Activated T-cell treated with anti-CD3 and anti-CD28 coated beads, Interleukin-2, amount 50 U/mL, for 4 hours (primary cell): ENCODE data around the gene UQCR10. TPM values are rescaled to one million over a fixed set of nuclear protein-coding genes. Genes with fewer than 3 reads are reported as not detected.

Experiments
- ATAC-seq, 2 donors: fragments of 200-7000 bp; cut with Tn5 transposase; one replicate each; pipeline ENCODE4 v1.10.0; 2021
- DNase-seq: peaks from one replicate; pipeline ENCODE4 v3.0.0-alpha.2; 2020
- H3K27me3 Mint-ChIP-seq: one replicate; pipeline ENCODE4 v1.8.0; 2021; ENCODE audit warnings: low read depth, mixed read lengths
- H3K36me3 Mint-ChIP-seq: one replicate; pipeline ENCODE4 v1.8.0; 2022; ENCODE audit warnings: mixed read lengths; ENCODE audit not compliant: insufficient read depth
- H3K4me1 Mint-ChIP-seq: one replicate; pipeline ENCODE4 v1.8.0; 2021; ENCODE audit warnings: low read depth, mixed read lengths
- H3K4me3 Mint-ChIP-seq: one replicate; pipeline ENCODE4 v1.8.0; 2021; ENCODE audit warnings: mild to moderate bottlenecking, moderate library complexity, mixed read lengths
- H3K9me3 Mint-ChIP-seq: one replicate; pipeline ENCODE4 v1.8.0; 2021; ENCODE audit warnings: mixed read lengths
- total RNA-seq, 3 donors: library from RNA; stranded (reverse); gene quantifications; one replicate each; pipeline ENCODE4 v1.2.1, GENCODE V29; 2021

The UQCR10 gene
- total RNA-seq, 3 donors from 2014 or later = 90.9 to 103 (median 91.1) TPM

DNA sequence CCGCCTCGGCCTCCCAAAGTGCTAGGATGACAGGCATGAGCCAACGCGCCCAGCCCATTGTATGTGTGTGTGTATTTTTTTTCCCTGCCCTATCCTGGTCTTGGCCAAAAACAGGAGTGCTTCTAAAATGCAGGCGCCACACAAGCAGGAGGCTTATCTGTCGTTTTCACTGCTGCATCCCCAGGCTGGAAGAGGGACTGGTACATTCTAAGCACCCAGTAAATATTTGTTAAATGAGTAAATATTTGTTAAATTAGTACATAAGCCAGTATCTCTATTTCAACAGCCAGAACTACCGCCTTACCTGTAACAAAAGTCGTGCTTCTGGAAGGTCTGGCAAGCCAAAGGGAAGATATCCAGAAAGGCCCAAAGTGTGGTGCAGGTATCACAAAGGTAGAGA, 46.0 kb downstream of the UQCR10 start:
- Mint-ChIP-seq H3K36me3 (peaks cover 58% of the 10 kb centered on the region), H3K4me3 (no peak overlapping the region), H3K4me1 (no peaks in the 10 kb centered on the region), H3K9me3 (no peaks in the 10 kb centered on the region), H3K27me3 (no peaks in the 10 kb centered on the region)
- DNase-seq (no peak), ATAC-seq (no peak)

DNA sequence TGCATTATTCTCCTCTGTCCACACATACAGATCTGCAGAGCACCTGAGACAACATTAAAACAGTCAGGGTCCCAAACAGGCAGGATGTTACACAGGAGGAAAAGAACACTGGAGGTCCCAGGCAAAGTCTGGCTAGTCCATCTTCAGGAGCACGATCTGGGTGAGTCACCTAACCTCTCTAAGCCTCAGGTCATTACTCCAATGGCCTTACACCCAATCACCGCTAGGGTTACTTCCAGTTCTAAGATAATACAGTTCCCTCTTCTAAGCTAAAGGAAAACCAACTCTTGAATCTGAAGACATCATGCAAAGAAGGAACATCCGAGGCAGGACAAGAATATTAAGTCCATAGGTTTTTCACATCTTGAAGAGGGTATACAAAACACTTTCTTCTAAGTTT, 46.4 kb downstream of the UQCR10 start:
- H3K36me3 Mint-ChIP-seq = peaks cover 57% of the 10 kb centered on the region
- DNase-seq = no peak
- H3K9me3 Mint-ChIP-seq = no peaks in the 10 kb centered on the region
- no peak for ATAC-seq
- no peaks in the 10 kb centered on the region for H3K4me1 Mint-ChIP-seq
- no peak overlapping the region for H3K4me3 Mint-ChIP-seq
- no peaks in the 10 kb centered on the region for H3K27me3 Mint-ChIP-seq

DNA sequence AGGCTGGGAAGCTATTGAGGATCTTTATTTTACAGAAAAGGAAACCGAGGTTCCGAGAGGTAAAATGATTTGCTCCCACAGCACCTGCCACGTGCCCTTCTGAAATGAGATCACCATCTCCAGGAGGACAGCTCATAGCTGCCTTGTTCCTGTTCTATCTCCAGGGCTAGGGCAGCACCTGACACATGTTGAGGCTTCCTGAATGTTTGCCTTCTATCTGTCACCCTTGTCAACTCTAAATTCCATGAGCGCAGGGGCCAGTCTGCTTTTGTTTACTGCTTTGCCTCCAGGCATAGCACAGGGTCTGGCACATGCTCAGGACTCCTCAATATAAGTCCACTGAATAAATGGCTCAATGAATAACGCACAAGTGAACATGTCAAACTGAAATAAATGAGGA, 46.8 kb downstream of the UQCR10 start:
- ATAC-seq (no peak), DNase-seq (no peak)
- no peak overlapping the region for H3K4me3 Mint-ChIP-seq
- H3K9me3 Mint-ChIP-seq = no peaks in the 10 kb centered on the region
- H3K27me3 Mint-ChIP-seq = no peaks in the 10 kb centered on the region
- no peaks in the 10 kb centered on the region for H3K4me1 Mint-ChIP-seq
- H3K36me3 Mint-ChIP-seq = peaks cover 57% of the 10 kb centered on the region

DNA sequence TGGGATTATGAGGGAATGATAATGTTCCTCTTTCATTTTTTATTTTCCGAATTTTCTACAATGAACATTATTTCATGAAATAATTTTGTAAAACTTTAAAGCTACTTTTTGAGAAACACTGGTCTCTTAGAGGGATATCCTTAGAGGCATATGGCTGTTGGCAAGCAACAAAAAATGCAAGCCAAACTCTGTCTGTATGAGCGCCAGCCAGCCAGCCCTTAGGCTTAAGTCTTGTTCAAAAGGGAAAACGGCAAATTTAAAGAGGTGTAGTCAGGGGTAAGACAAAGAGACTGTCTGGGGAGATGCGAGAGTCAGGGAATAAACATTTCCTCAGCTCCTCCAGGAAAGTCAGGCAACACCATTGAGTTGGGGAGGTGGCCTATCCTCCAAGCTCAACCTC, 48.4 kb downstream of the UQCR10 start:
- Mint-ChIP-seq H3K36me3 (peaks cover 53% of the 10 kb centered on the region), H3K4me1 (no peaks in the 10 kb centered on the region), H3K27me3 (no peaks in the 10 kb centered on the region), H3K4me3 (no peak overlapping the region), H3K9me3 (no peaks in the 10 kb centered on the region)
- no peak for DNase-seq
- ATAC-seq = no peak

DNA sequence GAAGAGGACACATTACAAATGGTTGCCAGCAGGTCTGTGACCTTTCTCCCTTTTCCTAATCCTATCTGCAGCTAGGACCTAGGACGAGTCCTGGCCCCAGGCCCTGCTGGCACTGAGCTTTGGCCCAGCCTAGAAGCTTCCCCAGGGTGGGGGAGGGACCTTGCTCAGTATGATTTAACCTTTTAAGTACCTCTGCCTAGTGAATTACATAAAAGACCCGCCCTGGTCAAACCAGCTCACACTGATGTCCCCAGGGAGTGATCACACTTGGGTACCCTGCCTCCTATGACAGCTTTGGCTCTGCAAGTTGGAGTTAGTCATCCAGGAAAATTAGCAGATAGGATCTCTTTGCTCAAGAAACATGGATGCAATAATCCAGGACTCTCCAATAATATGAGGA, 49.0 kb downstream of the UQCR10 start:
- Mint-ChIP-seq H3K27me3 (no peaks in the 10 kb centered on the region), H3K4me1 (no peaks in the 10 kb centered on the region), H3K36me3 (peaks cover 51% of the 10 kb centered on the region)

DNA sequence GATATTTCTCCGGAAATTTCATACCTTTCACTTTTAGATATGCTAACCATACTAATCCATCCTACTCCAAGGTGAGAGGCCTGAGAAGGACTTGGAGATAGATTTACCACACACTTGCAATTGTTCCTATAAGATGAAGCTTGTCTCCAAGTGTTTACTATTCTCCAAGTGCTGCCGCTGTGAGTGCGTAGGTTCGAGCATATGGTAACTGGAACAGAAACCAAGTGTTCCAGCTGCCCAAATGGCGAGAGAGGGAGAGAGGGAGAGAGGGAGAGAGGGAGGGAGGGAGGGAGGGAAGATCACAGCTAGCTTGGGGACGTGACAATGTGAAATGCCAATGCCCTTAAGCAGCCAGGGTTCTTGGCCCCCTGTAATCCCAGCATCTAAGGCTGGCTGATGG, 49.4 kb downstream of the UQCR10 start:
- ATAC-seq (no peak), DNase-seq (no peak)
- Mint-ChIP-seq H3K4me1 (no peaks in the 10 kb centered on the region), H3K36me3 (peaks cover 53% of the 10 kb centered on the region), H3K9me3 (no peaks in the 10 kb centered on the region), H3K4me3 (no peak overlapping the region), H3K27me3 (no peaks in the 10 kb centered on the region)

More for the DNA sequence above, 49.0 kb downstream of the UQCR10 start:
- H3K4me3 Mint-ChIP-seq = no peak overlapping the region
- H3K9me3 Mint-ChIP-seq = no peaks in the 10 kb centered on the region
- DNase-seq (no peak), ATAC-seq (no peak)

DNA sequence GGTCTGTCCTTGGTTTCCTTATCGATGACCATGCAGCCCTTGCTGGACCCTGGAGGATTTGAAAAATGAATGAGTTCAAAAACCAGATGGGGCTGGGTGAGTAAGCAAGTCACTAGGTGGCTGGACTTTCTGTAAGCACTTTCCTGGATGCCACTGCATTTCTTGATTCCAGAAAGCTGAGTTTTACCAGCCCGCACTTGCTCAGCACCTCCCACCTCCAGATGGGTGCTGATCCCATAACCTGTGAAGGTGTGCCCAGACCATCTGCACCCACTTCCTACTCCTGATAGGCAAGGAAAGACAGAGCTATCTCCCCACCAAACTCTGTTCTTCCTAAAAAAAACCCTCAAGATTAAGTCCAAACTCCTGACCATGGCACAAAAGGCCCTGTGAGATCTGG, 49.8 kb downstream of the UQCR10 start:
- Mint-ChIP-seq H3K36me3 (peaks cover 50% of the 10 kb centered on the region), H3K9me3 (no peaks in the 10 kb centered on the region), H3K4me1 (no peaks in the 10 kb centered on the region), H3K27me3 (no peaks in the 10 kb centered on the region), H3K4me3 (no peak overlapping the region)
- DNase-seq (no peak), ATAC-seq (no peak)

DNA sequence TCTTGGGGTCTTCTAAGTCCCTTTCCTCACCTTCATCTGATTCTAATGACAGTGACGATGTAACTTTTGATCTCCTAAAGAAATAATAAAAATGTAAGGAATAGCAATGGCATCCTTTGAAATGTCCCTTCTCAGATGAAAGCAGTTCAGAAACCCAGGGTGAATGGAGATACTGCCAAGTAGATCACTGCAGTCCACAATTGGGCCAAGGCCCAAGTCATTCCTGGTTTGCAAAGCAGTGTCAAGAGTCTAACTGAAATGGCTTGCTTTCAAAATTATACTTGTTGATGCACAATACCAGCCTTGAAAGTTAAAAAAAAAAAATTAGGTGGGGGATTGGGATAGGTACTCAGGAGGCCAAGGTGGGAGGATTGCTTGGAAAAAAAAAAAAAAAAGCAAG, 50.6 kb downstream of the UQCR10 start:
- no peaks in the 10 kb centered on the region for H3K9me3 Mint-ChIP-seq
- H3K4me1 Mint-ChIP-seq = no peaks in the 10 kb centered on the region
- peaks cover 49% of the 10 kb centered on the region for H3K36me3 Mint-ChIP-seq
- H3K4me3 Mint-ChIP-seq = no peak overlapping the region
- H3K27me3 Mint-ChIP-seq = no peaks in the 10 kb centered on the region
- no peak for ATAC-seq
- no peak for DNase-seq

DNA sequence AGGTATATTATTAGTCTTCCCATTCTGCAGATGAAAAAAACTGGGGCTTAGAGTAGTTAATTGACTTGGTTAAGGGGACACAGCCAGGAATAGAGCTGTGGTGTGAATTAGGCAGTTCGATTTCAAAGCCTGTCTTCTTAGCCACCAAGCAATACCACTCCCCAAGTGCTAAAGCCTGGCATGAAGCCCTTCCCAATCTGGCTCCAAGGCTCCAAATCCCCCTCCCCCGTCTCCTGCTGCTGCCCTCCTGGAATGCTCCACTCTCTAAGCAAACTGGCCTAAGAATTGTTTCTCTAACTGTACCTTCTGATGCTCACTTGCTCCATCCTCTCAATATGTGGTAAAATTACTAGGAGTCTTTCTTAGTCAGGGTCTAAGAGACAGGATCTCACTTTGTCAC, 52.3 kb downstream of the UQCR10 start:
- peaks cover 44% of the 10 kb centered on the region for H3K36me3 Mint-ChIP-seq
- no peak overlapping the region for H3K4me3 Mint-ChIP-seq
- H3K9me3 Mint-ChIP-seq = no peaks in the 10 kb centered on the region
- no peak for DNase-seq
- no peaks in the 10 kb centered on the region for H3K27me3 Mint-ChIP-seq
- H3K4me1 Mint-ChIP-seq = no peaks in the 10 kb centered on the region
- ATAC-seq = no peak

Other genes with a start within 250 kb of the UQCR10 start
- gene THOC5, start 213.6 kb upstream of the UQCR10 start, total RNA-seq = 10 to 100 TPM; 69.2 to 69.7 (median 69.5) TPM
- gene NIPSNAP1, start 186.3 kb upstream of the UQCR10 start, total RNA-seq = 10 to 100 TPM; 11.8 to 15.2 (median 12.9) TPM
- gene NF2, start 163.7 kb upstream of the UQCR10 start, total RNA-seq = 10 to 100 TPM; 65.4 to 70.2 (median 66.0) TPM
- under 1 TPM; 0.11 to 0.20 (median 0.13) TPM for gene CABP7, start 47.4 kb upstream of the UQCR10 start, total RNA-seq
- gene ZMAT5, start 362 bp upstream of the UQCR10 start, total RNA-seq = 10 to 100 TPM; 23.9 to 27.8 (median 26.5) TPM
- 10 to 100 TPM; 83.5 to 95.7 (median 84.9) TPM for gene ASCC2, start 70.9 kb downstream of the UQCR10 start, total RNA-seq
- gene MTMR3, start 115.8 kb downstream of the UQCR10 start, total RNA-seq = 10 to 100 TPM; 15.2 to 19.8 (median 15.8) TPM